ENCODE results near the gene TSPAN9.

- TF ChIP-seq CTCF (IDR thresholded peaks at IDR 0.05) (no peak), MAFK (IDR thresholded peaks at IDR 0.05; ENCODE audit: partially characterized antibody) (no peak), MAX (IDR thresholded peaks at IDR 0.05) (no peak), JUNB (IDR thresholded peaks at IDR 0.05) (no peak)
These were observed 70.1 kb downstream of the TSPAN9 start for GRCh38 chr12:3147260-3147659.
